Retina (tissue), 1 donor: ENCODE results near the gene HDHD5.

Experiments
- DNase-seq: peaks from one replicate; pipeline ENCODE4 v3.0.0-alpha.2; 2016

HDHD5 gene

DNA sequence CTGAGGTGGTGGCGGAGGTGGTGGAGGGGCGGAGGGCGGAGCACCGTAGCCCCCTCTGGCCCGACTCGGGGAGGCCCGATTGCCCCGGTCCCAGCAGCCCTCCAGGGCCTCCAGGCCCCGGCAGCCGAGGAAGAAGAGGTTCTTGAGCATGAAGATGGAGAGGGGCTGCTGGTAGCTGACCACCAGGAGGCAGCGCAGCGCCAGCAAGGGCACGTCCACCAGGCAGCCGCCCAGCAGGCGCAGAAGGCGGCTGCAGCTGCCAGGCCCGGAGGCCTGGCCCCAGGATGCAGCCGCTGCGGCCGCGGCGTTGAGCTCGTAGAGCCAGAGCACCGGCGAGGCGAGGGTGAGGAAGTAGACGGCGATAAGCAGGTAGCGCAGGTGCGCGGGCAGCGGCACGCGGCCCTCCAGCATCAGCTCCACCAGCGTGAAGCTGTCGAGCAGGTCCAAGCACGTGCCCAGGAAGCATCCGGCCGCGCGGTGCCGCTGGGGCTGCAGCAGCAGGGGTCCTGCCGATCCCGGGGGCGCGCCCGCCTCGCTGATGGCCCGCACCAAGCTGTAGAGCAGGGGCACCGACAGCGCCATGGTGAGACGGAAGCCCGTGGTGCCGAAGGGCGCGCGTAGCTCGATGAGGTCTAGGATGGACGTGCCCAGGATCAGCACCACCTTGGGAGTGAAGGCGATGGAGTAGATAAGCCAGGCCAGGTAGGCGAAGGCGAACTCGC, 39.4 kb downstream of the HDHD5 start:
- DNase-seq, result peak; percentile 67

DNA sequence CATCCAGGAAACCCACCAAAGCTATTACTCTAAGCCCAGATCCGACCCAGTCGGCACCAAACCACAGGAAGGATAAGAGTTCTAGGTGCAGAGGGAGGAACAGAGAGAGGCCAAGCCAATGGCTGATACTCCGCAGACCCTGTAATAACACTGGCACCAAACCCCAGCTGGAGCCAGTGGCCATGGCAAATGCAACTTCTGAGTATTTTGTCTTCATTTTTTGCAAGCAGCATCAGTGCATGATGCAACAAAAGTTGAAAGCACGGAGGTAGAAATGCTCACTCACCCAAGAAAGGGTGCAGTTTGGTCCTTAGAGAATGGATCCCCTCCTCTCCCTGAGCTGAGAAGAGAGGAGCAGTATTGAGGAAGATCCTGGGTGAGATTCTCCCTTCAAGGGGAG, 40.7 kb downstream of the HDHD5 start:
- DNase-seq, result no peak

GRCh38 chr22:17117890-17118289, 41.2 kb downstream of the HDHD5 start:
- DNase-seq, result no peak

DNA sequence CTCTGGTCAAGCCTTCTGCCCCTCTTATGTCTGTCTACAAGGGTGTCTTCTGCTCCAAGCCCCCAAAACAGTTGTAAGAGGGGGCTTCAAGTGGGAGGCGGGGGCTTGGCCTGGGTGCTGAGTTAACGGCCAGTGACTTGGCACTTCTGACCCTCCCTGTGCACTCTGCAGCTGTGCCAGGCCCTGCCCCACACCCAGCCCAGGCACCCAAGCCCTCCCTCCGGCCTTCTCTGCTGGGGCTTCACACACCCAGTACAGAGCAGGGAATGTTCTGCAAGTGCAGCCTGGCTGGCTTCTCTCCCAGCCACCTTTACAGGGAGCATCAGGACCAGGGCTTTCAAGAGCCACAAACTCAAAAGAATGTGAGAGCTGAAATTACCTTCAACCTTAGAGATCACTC, 41.7 kb downstream of the HDHD5 start:
- no peak for DNase-seq

DNA sequence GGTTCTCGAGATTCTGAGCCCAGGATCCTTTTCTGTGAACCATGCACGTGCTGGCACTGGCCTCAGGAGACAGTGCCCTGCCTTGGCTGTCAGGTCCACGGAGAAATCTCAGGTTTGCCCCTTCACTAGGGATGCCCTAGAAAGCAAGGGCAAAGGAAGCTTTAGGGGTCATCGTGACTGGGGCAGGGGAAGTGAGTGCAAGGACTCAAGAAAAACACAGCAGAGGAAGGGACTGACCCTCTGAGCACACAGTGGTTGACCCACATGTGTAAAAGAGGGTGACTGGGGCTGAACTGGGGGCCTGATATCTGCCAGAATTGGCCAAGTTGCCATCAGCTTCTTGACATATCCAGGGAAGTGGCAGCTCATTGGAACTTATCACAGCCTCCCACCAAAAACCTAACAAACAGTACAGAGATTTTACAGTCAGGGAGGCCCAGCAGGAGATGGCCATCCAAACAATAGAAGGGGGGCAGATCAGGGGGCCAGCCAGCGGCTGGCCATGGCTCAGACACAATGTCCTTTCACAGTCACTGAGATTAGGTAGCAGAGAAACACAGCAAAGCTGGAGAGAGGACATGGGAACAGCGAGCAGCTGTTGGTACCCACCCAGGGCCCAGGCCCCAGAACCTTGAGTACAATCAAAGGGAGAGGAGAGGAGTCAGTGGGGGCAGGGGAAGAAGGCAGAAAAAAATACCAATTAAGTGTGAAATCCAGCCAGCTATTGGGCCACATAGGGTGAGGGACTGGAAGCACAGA, 42.3 kb downstream of the HDHD5 start:
- peak; percentile 65 for DNase-seq

- no peak for DNase-seq
Observed at GRCh38 chr22:17115945-17116565, 43.0 kb downstream of the HDHD5 start.

DNA sequence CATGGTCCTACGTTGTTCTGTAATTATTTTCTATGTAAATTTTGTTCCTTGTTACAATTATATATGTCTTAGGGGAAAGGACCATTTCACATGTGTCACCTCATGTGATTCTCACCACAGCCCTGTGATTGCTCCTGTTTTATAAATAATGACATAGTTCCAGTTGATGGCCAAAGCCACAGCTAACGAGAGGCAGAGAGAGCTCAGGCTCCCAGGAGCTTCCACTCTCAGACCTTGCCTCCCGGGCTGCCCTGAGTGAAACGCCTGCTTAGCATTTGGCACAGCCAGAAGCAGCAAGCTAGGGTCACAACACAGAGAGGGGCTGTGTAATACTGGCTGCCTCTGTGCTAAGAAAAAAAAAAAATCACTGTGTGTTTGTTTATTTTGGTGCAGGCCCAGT, 43.8 kb downstream of the HDHD5 start:
- DNase-seq, result no peak

GRCh38 chr22:17114898-17115235, 44.2 kb downstream of the HDHD5 start:
- no peak for DNase-seq

DNA sequence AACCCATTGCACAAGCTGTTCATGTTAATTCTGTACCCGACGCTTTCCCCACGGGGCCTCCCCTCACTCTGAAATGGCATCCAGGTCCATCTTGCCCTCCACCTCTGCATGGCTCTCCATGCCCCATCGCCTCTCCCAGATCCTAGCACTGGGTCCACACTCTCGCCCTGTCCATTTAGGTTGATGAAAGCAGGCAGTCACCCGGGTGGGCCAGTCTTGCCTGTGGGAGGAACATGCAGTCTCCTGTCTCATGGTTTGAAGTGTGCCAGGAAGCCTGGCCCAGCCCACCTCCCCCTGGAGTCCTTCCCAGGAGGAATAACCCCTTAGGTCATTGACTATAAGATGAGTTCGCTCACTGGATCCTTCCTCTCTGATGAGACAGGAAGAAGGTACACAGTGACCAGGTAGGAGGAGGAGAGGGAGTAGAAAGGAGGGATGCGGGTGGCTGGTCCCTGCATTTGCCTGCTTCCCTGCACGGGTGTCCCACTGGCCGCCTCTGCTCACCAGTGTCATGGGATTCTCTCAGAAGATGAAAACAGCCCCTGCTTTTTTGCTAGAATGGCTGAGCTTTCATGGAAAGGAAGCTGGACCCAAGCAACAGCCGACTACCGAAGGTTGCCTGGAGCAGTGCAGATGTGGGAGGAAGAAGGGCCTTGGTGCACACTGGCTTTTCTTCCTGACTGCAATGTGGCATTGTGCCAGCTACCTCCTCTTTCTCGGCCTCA, 44.7 kb downstream of the HDHD5 start:
- DNase-seq, result no peak

GRCh38 chr22:17113600-17113999, 45.5 kb downstream of the HDHD5 start:
- no peak for DNase-seq

DNA sequence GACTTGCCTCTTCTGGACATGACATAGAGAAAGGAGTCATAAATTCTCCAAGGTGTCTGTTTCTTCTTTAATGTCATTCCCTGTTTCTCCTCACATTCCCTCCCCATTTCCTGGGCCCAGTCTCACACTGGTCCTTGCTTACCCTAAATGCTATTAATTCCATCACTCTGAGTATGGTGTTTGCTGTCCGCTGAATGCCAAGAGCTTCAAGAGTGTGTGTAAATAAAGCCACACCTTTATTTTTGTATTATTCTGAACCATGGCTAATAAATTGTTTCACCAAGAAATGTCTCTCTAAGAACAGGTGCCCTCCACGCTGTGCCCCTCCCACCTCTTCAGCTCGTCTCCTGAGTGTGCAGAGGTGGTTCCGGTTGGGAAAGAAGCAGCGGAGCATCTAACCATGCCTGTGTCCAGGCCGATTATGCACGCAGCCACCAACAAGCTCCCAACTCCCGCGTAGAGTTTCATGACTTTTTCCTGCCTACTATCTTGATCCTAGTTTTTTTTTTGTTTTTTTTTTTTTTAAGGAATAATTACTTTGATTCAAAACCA, 46.5 kb downstream of the HDHD5 start:
- DNase-seq, result no peak

DNA sequence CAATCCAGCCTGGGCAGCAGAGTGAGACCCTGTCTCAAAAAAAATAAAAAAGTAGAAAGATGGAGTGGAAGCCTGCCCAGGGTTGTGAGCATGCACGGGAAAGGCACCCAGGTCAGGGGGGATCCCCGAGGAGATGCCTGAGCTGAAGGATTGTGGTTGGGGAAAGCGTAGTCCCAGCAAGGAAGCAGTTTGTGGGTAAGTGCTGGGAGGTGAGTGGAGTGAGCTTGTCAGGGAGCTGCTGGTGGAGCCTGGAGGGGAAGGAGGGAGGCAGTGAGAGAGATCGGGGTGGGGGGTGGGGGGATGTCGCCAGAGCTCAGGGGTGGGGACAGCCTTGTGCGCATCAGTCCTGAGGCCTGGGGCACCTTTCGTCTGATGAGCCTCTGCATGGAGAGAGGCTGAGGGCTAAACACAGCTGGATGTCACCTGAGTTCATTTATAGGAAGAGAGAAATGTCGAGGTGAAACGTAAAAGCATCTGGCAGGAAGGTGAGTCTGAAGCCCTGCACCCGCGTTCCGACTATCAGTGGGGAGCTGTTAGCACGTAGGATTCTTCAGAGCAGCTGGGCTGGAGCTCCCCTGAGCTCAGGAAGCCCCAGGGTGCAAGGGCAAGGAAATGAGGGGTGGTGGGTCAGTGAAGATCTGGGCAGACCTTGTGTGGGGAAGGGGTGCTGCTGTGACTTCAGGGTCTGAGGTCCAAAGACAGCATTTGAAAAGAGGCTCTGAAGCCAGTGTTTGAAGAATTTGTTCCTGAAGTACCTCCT, 48.1 kb downstream of the HDHD5 start:
- no peak for DNase-seq

- no peak for DNase-seq
Observed at GRCh38 chr22:17109976-17110375, 49.1 kb downstream of the HDHD5 start.

GRCh38 chr22:17109113-17109865, 49.8 kb downstream of the HDHD5 start:
- no peak for DNase-seq

DNA sequence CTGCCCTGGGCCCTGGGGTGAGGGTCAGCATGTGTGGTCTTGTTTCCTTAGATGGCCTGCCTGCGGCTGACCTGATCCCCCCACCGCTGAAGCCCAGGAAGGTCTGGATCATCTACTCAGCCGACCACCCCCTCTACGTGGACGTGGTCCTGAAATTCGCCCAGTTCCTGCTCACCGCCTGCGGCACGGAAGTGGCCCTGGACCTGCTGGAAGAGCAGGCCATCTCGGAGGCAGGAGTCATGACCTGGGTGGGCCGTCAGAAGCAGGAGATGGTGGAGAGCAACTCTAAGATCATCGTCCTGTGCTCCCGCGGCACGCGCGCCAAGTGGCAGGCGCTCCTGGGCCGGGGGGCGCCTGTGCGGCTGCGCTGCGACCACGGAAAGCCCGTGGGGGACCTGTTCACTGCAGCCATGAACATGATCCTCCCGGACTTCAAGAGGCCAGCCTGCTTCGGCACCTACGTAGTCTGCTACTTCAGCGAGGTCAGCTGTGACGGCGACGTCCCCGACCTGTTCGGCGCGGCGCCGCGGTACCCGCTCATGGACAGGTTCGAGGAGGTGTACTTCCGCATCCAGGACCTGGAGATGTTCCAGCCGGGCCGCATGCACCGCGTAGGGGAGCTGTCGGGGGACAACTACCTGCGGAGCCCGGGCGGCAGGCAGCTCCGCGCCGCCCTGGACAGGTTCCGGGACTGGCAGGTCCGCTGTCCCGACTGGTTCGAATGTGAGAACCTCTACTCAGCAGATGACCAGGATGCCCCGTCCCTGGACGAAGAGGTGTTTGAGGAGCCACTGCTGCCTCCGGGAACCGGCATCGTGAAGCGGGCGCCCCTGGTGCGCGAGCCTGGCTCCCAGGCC, 50.6 kb downstream of the HDHD5 start:
- no peak for DNase-seq

GRCh38 chr22:17107547-17107810, 51.6 kb downstream of the HDHD5 start:
- no peak for DNase-seq

DNA sequence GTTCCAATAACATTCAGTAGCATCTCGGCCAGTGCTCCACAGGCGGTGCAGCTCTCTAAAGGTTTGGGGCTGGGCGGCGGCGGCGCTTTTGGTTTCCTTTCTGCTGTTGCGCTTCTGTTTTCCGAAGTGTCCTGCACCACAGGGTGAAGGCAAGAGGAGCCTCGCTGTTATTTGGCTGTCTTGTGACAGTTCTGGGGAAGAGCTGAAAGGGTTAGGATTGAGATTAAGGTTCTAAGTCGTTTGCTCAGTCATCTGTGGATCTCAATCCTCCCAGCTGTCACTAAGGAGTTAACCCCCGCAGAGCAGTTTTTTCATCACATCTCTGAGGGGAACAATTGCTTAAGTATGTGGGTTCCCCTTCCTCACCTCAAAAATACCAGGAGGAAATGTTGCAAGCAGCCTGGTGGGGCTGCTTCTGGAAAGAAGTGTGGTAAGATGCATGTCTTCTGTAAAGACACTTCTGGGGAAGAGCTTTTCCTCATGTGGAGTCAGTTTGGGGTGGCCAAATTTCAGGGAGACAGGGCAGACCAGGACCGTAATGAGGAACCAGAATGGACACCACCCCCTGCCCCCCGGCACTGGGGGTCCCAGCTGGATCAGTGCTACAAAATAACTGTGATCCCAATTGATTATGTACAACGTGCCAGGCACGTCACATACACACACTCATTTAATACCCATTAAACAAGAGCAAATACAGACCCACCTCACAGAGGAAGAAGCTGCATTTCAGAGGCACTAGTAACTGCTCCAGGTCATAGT, 52.1 kb downstream of the HDHD5 start:
- no peak for DNase-seq

DNA sequence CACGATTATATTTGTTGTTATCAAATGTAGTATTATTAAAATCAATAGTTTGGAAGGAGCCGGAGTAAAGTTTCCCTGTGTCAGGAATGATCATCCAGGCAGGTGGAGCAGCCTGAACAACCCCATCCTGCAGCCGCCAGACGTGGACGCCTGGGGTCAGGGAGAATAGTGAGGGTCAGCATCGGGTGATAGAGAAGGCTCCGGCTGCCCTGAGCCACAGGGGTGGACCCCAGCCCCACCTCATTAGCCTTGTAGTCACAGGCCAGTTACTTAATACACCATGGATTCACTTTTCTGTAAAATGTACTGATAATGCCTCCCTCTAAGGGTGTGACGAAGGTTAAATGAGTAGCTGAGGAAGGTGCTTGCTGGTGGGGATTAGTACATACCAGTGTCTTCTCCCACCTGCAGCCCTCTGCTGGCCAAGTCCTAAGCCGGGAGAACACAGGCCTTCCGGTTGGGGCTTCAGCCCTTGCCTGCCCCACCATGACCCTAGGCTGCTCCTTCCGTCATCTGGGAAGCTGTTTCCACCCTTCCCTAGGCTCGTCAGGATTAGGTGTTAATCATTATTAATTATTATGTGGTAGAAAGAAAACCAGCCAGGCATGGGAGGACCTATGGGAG, 52.8 kb downstream of the HDHD5 start:
- DNase-seq, result no peak
